ENCODE results near the gene EHMT1.
"Not testable (repeated sequence)": the region's sequence is repeated elsewhere in the genome, so short reads cannot be mapped to it uniquely, and the experiment has no call there.

The EHMT1 gene

DNA sequence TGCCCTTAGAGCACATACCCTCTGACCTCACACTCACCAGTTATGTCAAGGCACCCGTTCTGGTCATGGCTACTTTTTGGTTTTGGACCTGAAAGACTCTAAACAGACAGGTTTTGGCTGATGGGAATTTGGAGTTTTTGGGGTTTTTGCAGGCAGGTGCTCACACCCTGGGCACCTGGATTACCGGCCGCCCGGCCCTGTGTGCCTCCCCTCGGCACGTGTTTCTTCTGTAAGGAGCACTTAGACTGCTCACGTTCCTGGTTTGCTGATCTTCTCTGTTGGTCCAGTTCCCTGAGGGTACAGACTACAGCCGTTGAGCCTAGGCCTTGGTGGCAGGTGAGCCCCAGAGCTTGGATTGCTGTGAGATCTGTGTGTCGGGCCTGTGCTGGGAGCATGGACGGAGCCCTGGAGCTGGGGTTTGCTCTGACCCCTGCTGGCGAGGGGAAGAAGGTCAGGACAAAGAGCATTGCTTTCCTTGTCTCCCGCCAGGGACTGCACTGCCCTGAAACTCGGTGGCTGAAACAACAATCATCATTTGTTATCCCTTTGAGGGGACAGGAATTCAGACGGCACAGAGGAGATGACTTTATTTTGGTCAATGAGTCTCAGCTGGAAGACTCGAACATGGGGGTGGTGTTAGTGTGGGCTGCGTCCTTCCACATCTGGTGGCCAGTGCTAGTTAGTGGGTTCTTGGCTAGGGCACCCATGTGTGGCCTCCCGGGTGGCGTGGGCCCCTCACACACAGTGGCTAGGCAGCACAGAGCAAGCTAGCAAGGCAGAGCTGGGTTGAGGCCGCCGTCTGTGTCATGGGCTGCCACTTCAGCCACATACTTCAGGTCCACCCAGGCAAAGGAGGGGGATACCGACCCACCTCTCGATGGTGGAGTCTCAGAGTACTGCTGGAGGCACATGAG is 76.4 kb downstream of the EHMT1 start:
- no peak for DNase-seq

DNA sequence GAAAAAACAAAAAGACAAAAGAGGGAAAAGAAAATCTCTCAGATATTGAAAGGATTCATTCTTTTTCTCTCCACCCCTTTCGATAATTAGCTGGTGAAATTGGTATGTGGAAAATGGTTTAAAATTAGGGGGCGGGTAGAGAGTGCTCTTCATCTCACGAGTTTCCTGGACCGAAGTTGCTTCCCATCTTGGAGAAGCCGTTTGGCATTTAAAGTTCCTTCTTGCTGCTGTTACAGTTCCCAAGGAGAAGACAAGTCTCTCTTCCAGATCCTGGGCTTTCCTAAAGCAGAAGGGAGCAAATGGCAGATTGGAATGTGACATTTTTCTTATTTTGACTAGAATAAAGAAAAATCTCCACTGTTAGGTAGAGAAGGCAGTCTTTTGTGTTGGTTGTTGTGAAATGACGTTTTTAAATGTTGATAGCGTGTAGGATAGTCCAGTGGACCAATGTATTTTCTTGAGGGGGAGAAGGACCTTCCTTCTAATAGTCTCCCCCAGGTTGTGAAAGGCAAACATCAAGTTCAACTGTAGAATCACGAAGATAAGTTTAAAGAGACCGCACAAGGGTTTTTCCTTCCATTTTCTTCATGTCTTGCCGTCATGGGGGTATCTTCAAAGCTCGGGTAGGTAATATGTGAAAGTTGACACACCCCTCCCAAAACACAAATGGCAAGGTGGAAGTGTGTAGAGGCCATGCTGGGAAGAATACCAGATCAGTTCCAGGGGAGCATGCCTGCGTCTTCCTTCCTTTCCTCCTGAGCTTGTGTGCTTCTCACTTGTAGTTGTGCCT is 77.5 kb downstream of the EHMT1 start:
- no peak for DNase-seq

DNA sequence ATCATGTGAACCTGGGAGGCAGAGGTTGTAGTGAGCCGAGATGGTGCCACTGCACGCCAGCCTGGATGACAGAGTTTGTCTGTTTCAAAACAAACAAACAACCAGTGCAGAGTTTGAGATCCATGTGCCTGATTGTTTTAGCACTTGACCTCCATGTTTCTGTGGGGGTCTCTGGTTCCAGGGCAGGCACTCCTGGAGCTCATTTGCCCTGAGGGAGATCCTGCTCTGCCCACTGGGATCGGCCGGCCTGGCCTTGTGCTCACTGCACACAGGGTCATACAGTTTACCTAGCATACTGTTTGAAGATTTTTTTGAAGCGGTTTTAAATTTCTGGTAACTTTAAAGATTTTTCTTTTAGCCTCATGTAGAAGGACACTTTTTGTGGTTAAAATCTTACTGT is 78.4 kb downstream of the EHMT1 start:
- DNase-seq = no peak

DNA sequence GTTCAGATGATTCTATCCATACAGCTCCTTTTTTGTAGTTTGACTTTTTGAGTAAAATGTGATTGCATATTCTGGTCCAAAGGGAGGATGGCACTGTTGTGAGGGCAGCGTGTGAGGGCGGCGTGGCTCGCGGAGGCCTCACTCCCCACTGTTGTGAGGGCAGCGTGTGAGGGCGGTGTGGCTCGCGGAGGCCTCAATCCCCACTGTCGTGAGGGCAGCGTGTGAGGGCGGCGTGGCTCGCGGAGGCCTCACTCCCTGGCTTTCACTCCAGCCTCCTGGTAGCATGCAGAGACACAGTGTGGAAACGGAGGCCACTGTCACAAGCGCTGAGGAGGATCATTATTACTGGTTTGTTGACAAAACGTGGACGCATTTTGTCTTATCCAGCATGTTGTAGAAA is 79.0 kb downstream of the EHMT1 start:
- DNase-seq = no peak

DNA sequence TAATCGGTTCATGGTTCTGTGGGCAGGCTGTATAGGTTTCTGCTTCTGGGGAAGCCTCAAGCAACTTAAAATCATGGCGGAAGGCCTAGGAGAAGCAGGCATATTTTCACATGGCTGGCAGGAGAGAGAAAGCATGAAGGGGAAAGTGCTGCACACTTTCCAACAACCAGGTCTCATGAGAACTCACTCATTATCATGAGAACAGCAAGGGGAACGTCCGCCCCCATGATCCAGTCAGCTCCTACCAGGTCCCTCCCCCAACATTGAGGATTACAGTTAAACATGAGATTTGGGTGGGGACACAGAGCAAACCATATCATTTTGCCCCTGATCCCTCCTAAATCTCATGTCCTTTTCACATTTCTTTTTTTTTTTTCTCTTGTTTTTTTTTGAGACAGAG is 82.1 kb downstream of the EHMT1 start:
- no peak for DNase-seq

DNA sequence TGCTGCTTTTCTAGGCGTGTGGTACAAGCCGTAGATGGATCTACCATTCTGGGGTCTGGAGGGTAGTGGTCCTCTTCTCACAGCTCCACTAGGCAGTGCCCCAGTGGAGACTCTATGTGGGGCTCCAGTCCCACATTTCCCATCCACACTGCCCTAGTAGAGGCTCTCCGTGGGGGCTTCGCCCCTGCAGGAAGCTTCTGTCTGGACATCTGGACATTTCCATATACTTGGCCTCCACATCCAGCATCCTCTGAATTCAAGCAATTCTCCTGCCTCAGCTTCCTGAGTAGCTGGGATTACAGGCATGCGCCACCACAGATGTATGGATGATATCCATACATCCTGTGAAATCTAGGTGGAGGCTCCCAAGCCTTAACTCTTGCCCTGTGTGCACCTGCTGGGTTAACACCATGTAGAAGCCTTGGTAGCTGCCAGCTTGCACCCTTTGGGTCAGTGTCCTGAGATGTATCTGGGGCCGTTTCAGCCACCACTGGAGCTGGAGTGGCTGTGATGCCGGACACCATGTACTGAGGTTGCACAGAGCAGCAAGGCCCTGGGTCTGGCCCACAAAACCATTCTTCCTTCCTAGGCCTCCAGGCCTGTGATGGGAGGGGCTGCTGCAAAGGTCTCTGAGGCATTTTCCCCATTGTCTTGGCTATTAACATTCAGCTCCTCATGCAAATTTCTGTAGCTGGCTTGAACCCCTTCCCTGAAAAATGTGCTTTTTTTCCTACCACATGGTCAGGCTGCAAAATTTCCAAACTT is 84.0 kb downstream of the EHMT1 start:
- no peak for DNase-seq

DNA sequence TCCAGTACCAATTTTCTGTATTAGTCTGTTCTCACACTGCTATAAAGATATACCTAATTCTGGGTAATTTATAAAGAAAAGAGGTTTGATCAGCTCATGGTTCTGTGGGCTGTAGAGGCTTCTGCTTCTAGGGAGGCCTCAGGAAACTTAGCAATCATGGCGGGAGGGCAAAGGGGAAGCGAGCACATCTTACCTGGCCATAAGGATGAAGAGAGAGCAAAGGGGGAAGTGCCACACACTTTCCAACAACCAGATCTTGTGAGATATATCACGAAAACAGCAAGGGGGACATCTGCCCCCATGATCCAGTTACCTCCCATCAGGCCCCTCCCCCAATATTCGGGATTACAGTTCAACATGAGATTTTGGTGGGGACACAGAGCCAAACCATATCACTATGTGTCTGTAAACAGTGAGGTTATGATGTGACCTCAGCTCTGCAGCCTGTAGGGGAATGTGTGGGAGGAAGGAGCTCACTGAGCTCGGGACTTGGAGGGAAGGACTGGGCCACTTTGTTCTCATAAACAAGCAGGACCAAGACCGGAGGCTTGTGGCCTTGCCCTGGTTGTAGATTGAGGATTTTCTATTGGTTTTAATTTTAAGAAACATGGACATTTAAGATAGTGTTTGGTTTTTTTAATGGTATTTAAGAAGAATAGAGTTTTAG is 85.2 kb downstream of the EHMT1 start:
- DNase-seq = no peak

DNA sequence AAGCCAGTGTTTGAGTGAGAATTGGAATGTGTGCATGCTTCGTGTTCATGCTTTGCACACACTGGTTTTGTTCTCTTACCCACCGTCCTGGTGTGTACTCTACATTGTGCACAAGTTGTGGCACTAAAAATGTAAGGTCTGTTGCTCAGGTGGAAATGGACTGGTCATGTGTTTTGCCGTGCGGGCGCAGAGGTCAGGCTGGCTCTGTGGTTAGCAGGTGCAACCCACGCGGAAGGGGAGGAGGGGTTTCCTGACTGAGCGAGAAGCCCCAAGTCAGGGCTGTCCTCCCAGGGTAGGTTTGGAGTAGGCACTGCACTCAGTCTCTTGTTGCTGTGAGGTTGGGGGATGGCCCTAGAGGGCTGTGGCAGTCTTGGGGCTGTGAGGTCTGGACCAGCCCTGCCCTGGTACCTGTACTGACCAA is 86.6 kb downstream of the EHMT1 start:
- DNase-seq = no peak

DNA sequence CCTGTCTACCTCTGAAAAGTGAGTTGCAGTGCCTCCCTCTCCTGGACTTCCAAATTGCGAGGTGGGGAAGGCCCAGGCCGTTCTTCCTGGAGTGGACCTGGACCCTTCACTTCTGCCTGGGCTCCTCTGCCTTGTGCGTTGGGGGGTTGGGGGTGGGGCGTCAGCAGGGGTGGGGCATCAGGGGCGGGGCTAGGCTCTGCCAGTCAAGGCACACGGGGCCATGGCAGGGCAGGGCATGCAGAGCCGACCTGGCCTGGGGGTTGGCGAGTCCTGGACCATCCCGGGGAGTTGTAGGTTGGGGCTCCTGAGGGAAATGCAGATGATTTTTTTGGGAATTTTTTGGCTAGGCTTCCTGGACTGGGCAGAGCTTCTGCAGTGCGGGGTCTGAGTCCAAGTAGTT is 87.1 kb downstream of the EHMT1 start:
- DNase-seq = no peak

DNA sequence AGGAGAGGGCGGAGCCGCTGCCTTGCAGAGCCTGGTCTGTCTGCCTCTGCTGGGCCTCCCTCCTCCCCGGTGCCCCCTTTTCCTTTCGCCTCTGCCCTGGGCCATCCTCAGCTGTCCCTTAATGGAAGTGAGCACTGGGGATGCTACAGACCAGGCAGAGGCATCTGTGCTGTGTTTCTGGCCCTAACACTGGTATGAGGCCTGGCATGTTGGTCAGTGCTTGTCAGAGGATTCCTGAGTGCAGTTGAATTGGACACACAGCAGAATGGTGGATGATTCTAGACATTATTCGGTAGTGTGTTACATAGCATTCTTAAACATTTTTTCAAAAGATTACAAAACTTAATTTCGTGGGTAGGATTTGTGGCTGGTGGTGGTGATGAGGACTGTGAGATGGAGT is 88.6 kb downstream of the EHMT1 start:
- no peak for DNase-seq

DNA sequence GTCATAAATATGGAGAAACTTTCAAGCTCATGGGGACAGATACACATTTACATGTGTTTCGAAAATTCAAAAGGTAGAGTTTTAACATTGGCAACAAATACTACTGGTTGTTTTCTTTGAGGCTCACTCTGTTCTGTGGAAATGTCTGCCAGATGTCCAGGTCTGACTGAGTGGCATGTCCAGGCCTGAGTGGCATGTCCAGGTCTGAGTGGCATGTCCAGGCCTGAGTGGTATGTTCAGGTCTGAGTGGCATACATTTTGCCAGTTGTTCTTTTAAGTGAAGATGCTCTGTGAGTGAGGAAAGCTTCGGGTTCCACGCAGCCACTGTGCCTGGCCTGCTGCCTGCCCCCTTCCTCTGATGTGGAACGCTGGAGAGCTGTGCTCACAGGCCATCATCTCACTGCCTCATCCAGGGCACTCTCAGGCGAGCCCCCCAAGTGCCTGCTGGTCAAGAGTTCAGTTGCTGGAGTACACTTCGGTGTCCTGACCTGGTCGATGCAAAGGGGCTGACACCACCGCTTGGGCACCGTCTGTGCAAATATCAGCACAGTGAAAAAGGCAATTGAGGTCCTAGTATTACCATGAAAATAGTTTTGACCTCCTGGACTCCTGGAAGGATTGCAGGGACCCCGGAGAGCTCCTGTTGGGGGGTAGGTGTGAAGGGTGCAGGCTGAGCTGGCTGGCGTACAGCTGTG is 89.9 kb downstream of the EHMT1 start:
- no peak for DNase-seq

DNA sequence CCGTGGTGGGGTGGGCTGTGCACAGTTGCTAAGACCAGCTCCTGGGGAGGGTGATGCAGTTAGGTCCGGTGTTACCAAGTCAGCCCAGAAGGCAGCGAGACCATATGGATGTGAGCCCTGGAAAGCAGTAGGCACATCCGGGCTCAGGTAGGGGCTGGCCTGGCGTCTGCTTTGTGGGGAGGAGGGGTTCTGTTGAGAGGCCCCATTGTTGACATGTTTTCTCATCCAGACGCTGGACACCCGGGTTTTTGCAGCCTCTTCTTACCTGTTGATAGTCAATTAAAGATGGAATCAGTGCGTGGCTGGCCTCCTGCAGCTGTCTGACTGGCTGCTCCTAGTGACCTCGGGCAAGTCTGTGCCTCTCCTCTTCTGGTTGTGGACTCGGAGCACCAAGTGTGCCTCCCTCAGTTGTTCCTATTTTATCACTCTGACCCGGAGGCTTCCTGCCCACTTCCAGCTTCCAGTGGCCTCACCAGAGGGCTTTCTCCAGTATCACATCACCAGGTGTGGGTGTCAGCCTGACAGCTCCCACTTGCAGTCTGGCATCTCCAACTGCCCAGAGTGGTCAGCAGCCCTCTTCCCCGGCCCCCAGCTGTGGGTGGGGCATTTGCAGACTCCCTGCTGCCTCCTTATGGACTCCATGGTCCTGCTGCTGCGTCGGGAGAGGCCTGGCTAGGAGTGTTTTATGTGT is 90.8 kb downstream of the EHMT1 start:
- no peak for DNase-seq

DNA sequence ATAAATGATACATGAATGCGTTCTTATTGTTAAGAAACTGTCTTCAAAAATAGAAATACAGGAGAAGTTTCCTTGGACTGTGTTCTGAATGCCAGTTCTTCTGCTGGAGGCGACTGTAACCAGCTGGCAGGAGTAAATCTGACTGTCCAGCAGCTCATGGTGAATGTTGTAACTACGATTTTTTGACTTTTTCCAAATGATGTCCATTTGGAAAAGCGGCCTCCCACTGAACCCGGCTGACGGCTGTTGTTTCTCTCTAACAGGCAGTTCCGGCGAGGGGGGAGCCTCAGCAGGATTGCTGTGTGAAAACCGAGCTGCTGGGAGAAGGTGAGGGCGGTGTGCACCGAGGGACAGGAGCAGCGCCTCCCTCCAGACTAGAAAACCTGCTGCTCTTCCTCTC is 91.9 kb downstream of the EHMT1 start:
- DNase-seq = no peak

DNA sequence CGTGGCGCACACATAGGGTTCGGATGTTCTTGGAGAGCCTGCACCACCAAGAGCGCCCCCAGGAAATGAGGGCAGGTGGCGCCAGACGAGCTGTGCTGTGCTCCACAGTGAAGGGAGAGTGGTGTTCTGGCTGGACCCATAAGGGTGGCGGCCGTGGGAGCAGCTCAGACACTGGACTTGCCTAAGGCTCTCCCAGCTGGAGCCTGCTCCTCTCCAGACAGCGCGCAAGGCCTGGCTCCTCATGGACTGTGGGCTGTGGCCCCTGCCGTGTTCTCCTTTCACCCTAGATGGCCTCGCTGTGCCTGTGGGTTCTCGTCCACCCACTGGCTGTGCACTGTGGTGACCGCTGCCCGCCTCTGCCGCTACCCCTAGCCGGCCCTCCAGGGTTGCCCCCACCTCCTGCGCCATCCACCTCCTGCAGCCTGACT is 92.9 kb downstream of the EHMT1 start:
- no peak for DNase-seq

DNA sequence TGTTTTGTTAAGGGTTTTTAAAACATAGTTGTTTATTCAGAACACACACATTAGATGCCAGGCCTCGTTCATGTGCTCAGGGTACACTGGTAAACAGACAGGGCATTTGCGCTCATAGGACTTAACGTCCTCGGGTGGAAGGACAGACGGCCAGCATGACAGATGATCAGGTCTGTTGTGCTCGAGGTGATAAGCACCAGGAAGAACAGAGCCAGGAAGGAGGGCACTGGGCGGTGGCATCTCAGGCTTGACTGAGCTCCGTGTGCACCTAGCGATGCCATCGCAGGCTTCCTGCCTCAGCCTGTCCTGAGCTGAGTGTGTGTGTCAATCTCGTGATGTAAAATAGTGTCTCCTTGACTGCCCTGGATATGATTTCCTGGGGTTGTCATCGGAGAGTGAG is 96.5 kb downstream of the EHMT1 start:
- DNase-seq = no peak

DNA sequence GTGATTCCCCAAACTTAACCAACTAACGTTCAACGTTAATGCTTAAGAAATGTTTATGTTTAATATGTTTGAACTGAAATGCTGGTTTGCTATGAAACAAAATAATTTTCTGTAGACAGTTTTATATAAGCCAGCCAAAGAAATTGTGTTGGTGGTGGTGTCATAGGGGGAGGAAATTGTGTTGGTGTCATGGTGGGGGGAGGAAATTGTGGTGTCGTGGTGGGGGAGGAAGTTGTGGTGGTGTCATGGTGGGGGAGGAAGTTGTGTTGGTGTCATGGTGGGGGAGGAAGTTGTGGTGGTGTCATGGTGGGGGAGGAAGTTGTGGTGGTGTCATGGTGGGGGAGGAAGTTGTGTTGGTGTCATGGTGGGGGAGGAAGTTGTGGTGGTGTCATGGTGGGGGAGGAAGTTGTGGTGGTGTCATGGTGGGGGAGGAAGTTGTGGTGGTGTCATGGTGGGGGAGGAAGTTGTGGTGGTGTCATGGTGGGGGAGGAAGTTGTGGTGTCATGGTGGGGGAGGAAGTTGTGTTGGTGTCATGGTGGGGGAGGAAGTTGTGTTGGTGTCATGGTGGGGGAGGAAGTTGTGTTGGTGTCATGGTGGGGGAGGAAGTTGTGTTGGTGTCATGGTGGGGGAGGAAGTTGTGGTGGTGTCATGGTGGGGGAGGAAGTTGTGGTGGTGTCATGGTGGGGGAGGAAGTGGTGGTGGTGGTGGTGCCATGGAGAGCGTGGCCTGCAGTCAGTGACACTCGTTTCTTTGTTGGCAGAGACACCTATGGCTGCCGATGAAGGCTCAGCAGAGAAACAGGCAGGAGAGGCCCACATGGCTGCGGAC is 97.3 kb downstream of the EHMT1 start:
- DNase-seq = not testable (repeated sequence)

DNA sequence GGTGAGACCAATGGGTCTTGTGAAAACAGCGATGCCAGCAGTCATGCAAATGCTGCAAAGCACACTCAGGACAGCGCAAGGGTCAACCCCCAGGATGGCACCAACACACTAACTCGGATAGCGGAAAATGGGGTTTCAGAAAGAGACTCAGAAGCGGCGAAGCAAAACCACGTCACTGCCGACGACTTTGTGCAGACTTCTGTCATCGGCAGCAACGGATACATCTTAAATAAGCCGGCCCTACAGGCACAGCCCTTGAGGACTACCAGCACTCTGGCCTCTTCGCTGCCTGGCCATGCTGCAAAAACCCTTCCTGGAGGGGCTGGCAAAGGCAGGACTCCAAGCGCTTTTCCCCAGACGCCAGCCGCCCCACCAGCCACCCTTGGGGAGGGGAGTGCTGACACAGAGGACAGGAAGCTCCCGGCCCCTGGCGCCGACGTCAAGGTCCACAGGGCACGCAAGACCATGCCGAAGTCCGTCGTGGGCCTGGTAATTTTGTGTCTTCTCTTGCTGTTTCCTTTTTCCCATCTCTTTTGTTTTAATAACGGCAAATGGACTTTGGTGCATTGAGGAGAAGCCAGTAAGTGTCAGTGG is 98.0 kb downstream of the EHMT1 start:
- DNase-seq = no peak

DNA sequence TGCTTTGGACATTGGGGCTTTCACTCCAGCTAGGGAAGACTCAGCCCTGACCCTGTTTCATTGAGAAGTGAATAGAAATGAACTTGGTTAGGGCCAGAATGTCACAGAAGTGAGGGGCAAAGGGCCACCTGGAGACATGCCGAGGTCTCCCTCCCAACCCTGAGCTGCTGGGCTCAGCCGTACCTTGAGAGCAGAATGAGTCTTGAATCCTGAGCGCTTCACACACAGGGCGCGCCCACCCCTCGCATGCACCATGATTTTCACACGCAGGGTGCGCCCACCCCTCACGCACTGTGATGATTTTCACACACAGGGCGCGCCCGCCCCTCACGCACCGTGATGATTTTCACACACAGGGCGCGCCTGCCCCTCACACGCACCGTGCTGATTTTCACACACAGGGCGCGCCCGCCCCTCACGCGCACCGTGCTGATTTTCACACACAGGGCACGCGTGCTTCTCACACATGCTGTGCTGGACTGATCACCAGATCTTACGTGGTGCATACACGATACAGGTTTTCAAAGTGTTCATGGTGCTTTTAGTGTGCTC is 99.0 kb downstream of the EHMT1 start:
- DNase-seq = no peak

DNA sequence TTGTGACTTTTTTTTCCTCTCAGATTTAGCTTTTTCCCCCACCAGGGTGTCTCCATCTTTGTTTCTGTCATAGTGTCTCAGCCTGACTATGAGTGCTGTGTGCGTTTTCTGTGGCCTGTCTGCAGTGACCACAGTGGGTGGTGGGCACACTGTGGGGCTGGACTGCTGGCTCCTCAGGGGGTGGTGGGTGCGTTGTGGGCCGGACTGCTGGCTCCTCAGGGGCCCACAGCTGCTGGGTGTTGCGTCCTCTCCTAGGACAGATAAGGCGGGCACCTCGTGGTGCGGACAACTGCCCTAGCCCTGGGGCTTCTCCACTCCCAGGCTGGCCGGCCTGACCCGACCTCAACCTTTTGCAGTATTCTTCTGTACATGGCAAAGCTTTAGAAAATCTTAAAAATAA is 100.4 kb downstream of the EHMT1 start:
- no peak for DNase-seq

DNA sequence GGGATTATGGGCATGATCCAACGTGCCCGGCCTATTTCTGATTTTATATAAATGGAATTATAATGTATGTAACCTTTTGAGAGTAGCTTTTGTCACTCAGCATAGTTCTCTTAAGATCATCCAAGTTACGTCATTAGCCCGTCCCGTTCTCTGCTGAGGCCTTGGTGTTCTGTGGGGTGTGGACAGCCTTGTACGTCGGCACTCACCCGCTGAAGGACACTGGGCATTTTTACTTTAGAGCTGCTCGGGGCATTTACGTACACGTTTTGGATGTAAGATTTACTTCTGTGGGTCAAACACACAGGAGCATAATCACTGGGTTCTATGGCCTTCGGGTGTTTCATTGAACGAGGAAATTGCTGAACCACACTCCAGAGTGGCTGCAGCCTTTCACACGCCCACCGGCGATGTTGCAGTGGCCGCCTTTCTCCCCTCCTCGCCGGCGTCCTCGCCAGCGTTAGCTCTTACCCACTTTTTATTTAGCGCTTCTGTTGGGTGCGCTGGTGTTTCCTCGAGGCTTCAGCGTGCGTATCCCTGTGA is 101.8 kb downstream of the EHMT1 start:
- DNase-seq = no peak

All from DMS79 (cell line).